Nephron progenitor cell (in vitro differentiated cells): ENCODE results near the gene PAK2.
A peak's percentile ranks its signal among the peaks of the same experiment; 100 is the strongest.

ENCODE experiments used
- DNase-seq: peaks from one replicate; pipeline ENCODE4 v3.0.0; 2021
- H3K27ac Mint-ChIP-seq: 2 replicates; pipeline ENCODE4 v1.8.0; 2021; ENCODE audit warnings: mild to moderate bottlenecking, moderate library complexity, mixed read lengths
- H3K27me3 Mint-ChIP-seq: 2 replicates; pipeline ENCODE4 v1.8.0; 2021; ENCODE audit warnings: mild to moderate bottlenecking, low read depth, mixed read lengths; ENCODE audit not compliant: poor library complexity
- H3K36me3 Mint-ChIP-seq: 2 replicates; pipeline ENCODE4 v1.8.0; 2021; ENCODE audit warnings: low read depth, mixed read lengths
- H3K4me1 Mint-ChIP-seq: 2 replicates; pipeline ENCODE4 v1.8.0; 2021; ENCODE audit warnings: mixed read lengths
- H3K4me3 Mint-ChIP-seq: 2 replicates; pipeline ENCODE4 v1.8.0; 2021; ENCODE audit warnings: mild to moderate bottlenecking, moderate library complexity, mixed read lengths
- H3K9me3 Mint-ChIP-seq: 2 replicates; pipeline ENCODE4 v1.8.0; 2021; ENCODE audit warnings: mild to moderate bottlenecking, moderate library complexity, mixed read lengths
- CTCF ChIP-seq: fragments of 200-600 bp; sonication (generic); IDR thresholded peaks from 2 replicates; pipeline ENCODE4 v1.5.0; 2021; ENCODE audit warnings: antibody characterized with exemption

PAK2 gene

GRCh38 chr3:196774191-196774820 lies 34.6 kb downstream of the PAK2 start:
- peaks cover 78% of the 10 kb centered on the region for H3K9me3 Mint-ChIP-seq

DNA sequence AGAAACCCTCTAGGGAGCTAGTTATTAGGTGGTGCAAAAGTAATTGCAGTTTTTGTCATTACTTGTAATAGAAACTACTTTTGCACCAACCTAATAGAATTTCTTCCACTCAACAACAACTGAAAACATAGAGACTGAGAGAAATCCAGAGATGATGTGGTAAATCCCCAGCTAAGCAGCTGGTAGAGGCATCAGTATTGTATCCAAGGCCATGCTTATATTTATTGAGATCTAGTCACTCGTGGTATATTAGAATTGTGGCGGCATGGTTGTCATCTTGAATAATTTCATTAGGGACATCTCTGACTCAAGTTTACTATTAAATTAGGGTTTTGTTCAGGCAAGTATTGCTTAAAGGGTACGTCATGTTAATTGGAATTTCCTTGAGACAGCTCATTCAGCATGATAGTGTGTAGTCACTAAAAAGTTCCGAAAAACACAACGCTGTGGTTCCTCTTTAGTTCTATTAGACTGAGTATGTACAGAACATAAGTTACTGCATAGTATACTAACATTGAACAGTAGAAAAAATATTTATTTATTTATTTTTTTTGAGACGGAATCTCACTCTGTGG lies 35.3 kb downstream of the PAK2 start:
- H3K36me3 Mint-ChIP-seq, result peaks cover 92% of the 10 kb centered on the region
- TF ChIP-seq CTCF, result no peak
- no peaks in the 10 kb centered on the region for H3K27me3 Mint-ChIP-seq
- no peak for DNase-seq
- H3K9me3 Mint-ChIP-seq, result peaks cover 80% of the 10 kb centered on the region
- no peak overlapping the region for H3K4me3 Mint-ChIP-seq
- peaks cover 25% of the 10 kb centered on the region for H3K4me1 Mint-ChIP-seq
- H3K27ac Mint-ChIP-seq, result peak overlapping the region; percentile 50

More at GRCh38 chr3:196774191-196774820, 34.6 kb downstream of the PAK2 start:
- Mint-ChIP-seq H3K4me3 (no peak overlapping the region), H3K4me1 (peaks cover 25% of the 10 kb centered on the region), H3K27ac (peak overlapping the region; percentile 57), H3K27me3 (no peaks in the 10 kb centered on the region), H3K36me3 (peaks cover 92% of the 10 kb centered on the region)
- no peak for TF ChIP-seq CTCF
- no peak for DNase-seq

DNA sequence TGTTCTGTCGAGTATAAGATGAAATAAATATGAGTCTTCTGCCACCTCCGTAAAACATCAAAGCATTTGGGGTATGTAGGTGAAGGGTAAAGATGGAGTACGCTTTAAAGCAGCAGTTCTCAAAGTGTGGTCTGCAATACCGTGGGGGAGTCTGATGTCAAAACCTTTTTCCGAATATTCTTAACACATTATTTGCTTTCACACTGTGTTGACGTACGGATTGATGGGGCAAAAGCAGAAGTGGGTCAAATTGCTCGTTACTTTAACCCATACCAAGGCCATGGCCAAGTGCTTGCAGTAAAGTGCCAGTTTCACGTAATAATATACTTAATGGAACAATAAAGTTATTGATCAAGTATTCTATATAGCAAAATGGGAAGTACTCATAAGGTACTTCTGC lies 36.3 kb downstream of the PAK2 start:
- H3K27me3 Mint-ChIP-seq, result no peaks in the 10 kb centered on the region
- H3K27ac Mint-ChIP-seq, result no peak overlapping the region
- H3K9me3 Mint-ChIP-seq, result peaks cover 81% of the 10 kb centered on the region

DNA sequence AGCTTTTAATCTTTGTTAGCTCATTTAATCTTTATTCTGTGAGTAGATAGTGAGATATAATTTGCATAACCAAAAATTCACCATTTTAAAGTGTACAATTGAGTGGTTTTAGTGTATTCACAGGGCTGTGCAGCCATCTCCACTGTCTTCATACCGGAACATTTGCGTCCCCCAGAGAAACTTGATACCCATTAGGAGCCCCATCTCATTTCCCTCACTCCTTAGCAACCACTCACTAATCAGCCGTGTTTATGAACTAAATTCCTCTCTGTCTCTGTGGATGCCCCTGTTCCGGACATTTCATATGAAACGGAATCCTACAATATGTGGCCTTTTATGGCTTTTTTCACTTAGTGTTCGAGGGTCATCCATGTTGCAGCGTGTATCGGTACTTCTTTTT lies 38.2 kb downstream of the PAK2 start:
- Mint-ChIP-seq H3K36me3 (peaks cover 93% of the 10 kb centered on the region), H3K4me3 (peak overlapping the region; percentile 28), H3K27ac (peak overlapping the region; percentile 29), H3K9me3 (peaks cover 68% of the 10 kb centered on the region), H3K27me3 (no peaks in the 10 kb centered on the region), H3K4me1 (peaks cover 15% of the 10 kb centered on the region)
- no peak for DNase-seq
- no peak for TF ChIP-seq CTCF

More for the DNA sequence above, 36.3 kb downstream of the PAK2 start:
- DNase-seq, result no peak
- H3K4me1 Mint-ChIP-seq, result peaks cover 25% of the 10 kb centered on the region
- no peak overlapping the region for H3K4me3 Mint-ChIP-seq
- no peak for TF ChIP-seq CTCF
- H3K36me3 Mint-ChIP-seq, result peaks cover 97% of the 10 kb centered on the region

- no peak overlapping the region for H3K4me3 Mint-ChIP-seq
- no peak for DNase-seq
- H3K27me3 Mint-ChIP-seq, result no peaks in the 10 kb centered on the region
- peak overlapping the region; percentile 60 for H3K27ac Mint-ChIP-seq
- TF ChIP-seq CTCF, result no peak
- peaks cover 15% of the 10 kb centered on the region for H3K4me1 Mint-ChIP-seq
- peaks cover 67% of the 10 kb centered on the region for H3K9me3 Mint-ChIP-seq
- peaks cover 93% of the 10 kb centered on the region for H3K36me3 Mint-ChIP-seq
These were observed 39.1 kb downstream of the PAK2 start for GRCh38 chr3:196778755-196779154.

GRCh38 chr3:196782511-196782910 lies 42.9 kb downstream of the PAK2 start:
- Mint-ChIP-seq H3K4me1 (peaks cover 16% of the 10 kb centered on the region), H3K4me3 (no peak overlapping the region), H3K36me3 (peaks cover 88% of the 10 kb centered on the region), H3K27ac (no peak overlapping the region), H3K9me3 (peaks cover 62% of the 10 kb centered on the region), H3K27me3 (peaks cover 2% of the 10 kb centered on the region)
- DNase-seq, result no peak
- TF ChIP-seq CTCF, result no peak
